Measurements from ENCODE around the gene IMP3.

IMP3 gene

DNA sequence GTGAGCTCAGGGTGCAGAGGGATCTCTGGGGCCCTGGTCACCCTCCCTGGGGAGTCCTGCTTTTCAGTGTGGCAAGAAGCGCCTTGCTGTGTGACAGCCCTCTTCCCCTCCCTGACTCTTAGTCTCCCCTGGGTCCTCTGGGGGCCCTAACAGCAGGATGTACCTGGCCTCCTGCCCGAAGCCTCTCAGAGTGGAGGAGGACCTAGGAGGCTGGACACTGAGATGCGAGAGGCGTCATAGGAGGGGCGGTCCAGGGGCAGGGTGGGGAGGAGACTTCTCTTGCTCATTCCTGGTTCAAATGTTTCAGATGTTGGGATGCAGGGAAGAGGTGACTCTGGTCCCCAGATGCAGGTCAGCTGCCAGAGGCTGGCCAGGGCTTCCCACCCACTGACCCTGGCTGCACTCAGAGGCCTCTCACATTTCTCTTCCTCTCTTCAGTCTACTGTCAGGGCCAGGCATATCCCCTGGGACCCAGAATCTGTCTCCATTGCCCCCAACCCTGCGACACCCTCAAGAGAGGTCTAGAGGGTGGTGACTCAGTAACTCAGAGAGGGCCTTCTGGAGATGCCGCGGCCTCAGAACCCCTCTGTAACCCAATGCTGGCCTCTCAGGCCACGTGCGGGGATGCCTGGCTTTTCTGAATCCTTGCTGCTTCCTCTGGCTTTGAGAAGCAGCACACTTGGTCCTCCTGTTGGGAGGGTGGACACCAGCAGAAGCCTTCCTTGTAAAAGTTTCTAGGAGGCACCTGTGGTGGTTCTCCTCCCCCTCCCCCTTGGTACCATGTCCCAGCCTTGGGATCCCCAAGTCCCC lies 33.6 kb upstream of the IMP3 start:
- peak overlapping the region; percentile 23 for H2AFZ ChIP-seq (ENCODE audit: insufficient read depth, low read length, poor library complexity)
- WGBS (ENCODE audit: extremely low coverage, insufficient coverage, insufficient read length) = no CpG with 5 or more reads among the region's 10 CpGs
- H4K8ac ChIP-seq (ENCODE audit: low read depth, low read length) = peak overlapping the region; percentile 10
- no peak overlapping the region for H2BK5ac ChIP-seq (ENCODE audit: low read depth, low read length, poor library complexity)
- H3K4me3 ChIP-seq (ENCODE audit: low read depth, low read length) = no peak overlapping the region
- H3K79me2 ChIP-seq (ENCODE audit: control insufficient read depth, insufficient read depth, low read length, poor library complexity) = peaks cover 2% of the 10 kb centered on the region
- H4K12ac ChIP-seq (ENCODE audit: low read depth, low read length) = no peak overlapping the region
- H4K91ac ChIP-seq (ENCODE audit: low read depth, low read length) = peak overlapping the region; percentile 89
- no peaks in the 10 kb centered on the region for H3K9me3 ChIP-seq (ENCODE audit: insufficient read depth, low read depth, low read length)
- peak overlapping the region; percentile 1 for H3K4me2 ChIP-seq (ENCODE audit: low read length)
- peak overlapping the region; percentile 19 for H2BK12ac ChIP-seq (ENCODE audit: low read length)
- peaks cover 10% of the 10 kb centered on the region for H3K79me1 ChIP-seq (ENCODE audit: low read length)
- peak overlapping the region; percentile 92 for H3K27ac ChIP-seq (ENCODE audit: low read depth, low read length)
- no peak overlapping the region for H3K4ac ChIP-seq (ENCODE audit: low read depth, low read length)
- DNase-seq = no peak
- H3K9ac ChIP-seq (ENCODE audit: low read length) = no peak overlapping the region
- peak overlapping the region; percentile 26 for H3K14ac ChIP-seq (ENCODE audit: low read length)
- peaks cover 26 to 35% of the 10 kb centered on the region in 2 experiments for H3K4me1 ChIP-seq (ENCODE audit: control insufficient read depth in 1 of 2, insufficient read depth in 2 of 2, low read length in 2 of 2)
- no peak overlapping the region for H3K18ac ChIP-seq (ENCODE audit: low read length)
- peak overlapping the region; percentile 50 for H2BK120ac ChIP-seq (ENCODE audit: insufficient read depth, low read length, poor library complexity)
- no peaks in the 10 kb centered on the region for H3K36me3 ChIP-seq (ENCODE audit: control insufficient read depth in 1 of 2, insufficient read depth in 2 of 2, low read length in 2 of 2)
- H2AK5ac ChIP-seq (ENCODE audit: low read length) = peak overlapping the region; percentile 4
- no peak overlapping the region for H3K23ac ChIP-seq (ENCODE audit: low read length)
- H3K27me3 ChIP-seq (ENCODE audit: insufficient read depth, low read length) = no peaks in the 10 kb centered on the region

DNA sequence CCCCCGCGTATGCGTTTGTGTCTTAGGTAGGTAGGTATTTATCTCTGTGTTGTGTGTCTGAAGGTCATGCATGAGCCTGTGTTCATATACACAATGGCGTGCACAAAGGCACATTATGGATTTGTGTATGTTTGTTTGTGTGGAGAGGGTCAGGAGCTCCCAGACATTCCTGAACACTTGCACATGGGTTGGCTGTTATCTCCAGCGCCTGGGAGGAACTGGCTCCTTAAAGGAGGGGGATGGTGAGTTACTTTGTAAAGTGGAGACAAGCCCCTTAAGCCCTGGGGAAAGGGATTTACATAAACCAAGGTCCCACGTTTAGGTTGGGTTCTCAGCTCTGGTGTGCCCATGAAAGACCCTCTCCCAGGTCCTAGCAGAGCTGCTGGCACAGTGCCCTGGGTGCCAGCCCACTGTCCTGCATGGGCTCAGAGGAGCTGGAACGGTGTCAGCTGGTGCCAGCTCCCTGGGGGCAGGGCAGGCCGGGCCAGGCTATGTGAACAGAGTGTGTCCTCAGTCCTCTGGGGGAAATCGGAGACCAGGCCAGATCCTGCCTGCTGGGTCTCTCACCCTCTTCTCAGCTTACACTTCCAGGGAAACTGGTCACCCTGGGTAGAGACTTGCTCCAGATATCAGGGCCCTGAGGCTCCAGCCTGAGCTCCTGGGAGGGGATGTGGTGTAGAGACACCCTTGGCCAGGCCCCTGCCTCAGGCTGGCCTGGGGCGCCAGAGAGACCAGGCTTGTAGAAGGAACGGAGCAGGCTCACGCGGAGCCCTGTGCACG lies 32.8 kb upstream of the IMP3 start:
- no peaks in the 10 kb centered on the region for H3K9me3 ChIP-seq (ENCODE audit: insufficient read depth, low read depth, low read length)
- no CpG with 5 or more reads among the region's 14 CpGs for WGBS (ENCODE audit: extremely low coverage, insufficient coverage, insufficient read length)
- DNase-seq = peak; percentile 28 to 38

DNA sequence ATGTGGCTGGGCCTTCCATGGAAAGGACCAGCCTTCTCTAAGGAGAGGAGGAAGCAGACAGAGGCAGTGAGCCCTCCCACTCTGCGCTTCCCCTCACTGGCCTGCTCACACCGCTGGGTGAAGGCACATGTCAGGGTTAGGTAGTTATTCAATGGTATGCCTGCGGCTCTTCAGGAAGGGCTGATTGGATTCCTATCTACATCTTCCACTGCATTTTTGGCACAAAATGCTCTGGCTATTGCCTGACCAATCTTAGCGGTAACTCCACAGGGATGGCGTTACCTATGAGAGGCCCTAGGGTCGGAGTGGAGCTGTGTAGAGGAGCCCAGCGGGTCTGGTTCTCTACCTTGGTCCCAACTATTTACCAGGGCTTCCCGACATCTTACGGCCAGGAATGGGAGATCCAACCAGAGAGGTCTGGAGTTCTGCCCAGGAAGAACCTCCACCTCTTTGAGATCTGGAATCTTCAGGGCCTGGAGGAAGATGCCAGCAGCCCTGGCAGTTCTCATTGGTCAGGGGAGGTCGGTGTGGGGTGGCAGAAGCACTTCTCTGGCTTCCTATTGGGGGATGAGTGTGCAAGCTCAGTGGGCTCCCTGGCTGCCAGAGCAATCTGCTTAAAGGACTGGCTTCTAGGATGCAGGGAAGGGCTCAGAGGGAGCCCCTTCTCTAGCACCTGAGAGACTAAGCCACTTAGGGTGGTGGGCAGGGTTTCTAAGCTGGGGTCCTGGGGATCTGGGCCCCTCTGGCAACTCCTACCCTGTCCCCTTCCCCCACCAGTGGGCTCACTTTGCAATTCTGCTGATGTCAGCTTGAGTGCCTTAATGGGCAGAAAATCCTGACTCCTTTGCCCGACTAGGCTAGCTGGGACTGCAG lies 31.9 kb upstream of the IMP3 start:
- Histone ChIP-seq H4K12ac (ENCODE audit: low read depth, low read length) (no peak overlapping the region), H2BK12ac (ENCODE audit: low read length) (peak overlapping the region; percentile 25), H3K27ac (ENCODE audit: low read depth, low read length) (peak overlapping the region; percentile 38), H3K4me3 (ENCODE audit: low read depth, low read length) (no peak overlapping the region), H4K8ac (ENCODE audit: low read depth, low read length) (no peak overlapping the region), H2AFZ (ENCODE audit: insufficient read depth, low read length, poor library complexity) (no peak overlapping the region), H3K79me2 (ENCODE audit: control insufficient read depth, insufficient read depth, low read length, poor library complexity) (peaks cover 2% of the 10 kb centered on the region), H2AK5ac (ENCODE audit: low read length) (no peak overlapping the region), H3K79me1 (ENCODE audit: low read length) (peaks cover 10% of the 10 kb centered on the region), H3K9me3 (ENCODE audit: insufficient read depth, low read depth, low read length) (no peaks in the 10 kb centered on the region), H3K27me3 (ENCODE audit: insufficient read depth, low read length) (no peaks in the 10 kb centered on the region), H4K91ac (ENCODE audit: low read depth, low read length) (peak overlapping the region; percentile 64), H3K4me2 (ENCODE audit: low read length) (no peak overlapping the region), H3K14ac (ENCODE audit: low read length) (peak overlapping the region; percentile 13), H3K23ac (ENCODE audit: low read length) (no peak overlapping the region), H2BK120ac (ENCODE audit: insufficient read depth, low read length, poor library complexity) (no peak overlapping the region), H3K4ac (ENCODE audit: low read depth, low read length) (no peak overlapping the region), H3K9ac (ENCODE audit: low read length) (no peak overlapping the region), H3K36me3 (ENCODE audit: control insufficient read depth in 1 of 2, insufficient read depth in 2 of 2, low read length in 2 of 2) (no peaks in the 10 kb centered on the region), H3K4me1 (ENCODE audit: control insufficient read depth in 1 of 2, insufficient read depth in 2 of 2, low read length in 2 of 2) (peaks cover 26 to 35% of the 10 kb centered on the region in 2 experiments), H2BK5ac (ENCODE audit: low read depth, low read length, poor library complexity) (peak overlapping the region; percentile 60), H3K18ac (ENCODE audit: low read length) (peak overlapping the region; percentile 32)
- no CpG with 5 or more reads among the region's 11 CpGs for WGBS (ENCODE audit: extremely low coverage, insufficient coverage, insufficient read length)
- no peak for DNase-seq

More for the DNA sequence above, 32.8 kb upstream of the IMP3 start:
- Histone ChIP-seq H3K36me3 (ENCODE audit: control insufficient read depth in 1 of 2, insufficient read depth in 2 of 2, low read length in 2 of 2) (no peaks in the 10 kb centered on the region), H3K18ac (ENCODE audit: low read length) (peak overlapping the region; percentile 83), H2BK120ac (ENCODE audit: insufficient read depth, low read length, poor library complexity) (peak overlapping the region; percentile 50), H3K4me3 (ENCODE audit: low read depth, low read length) (no peak overlapping the region), H3K79me1 (ENCODE audit: low read length) (peaks cover 10% of the 10 kb centered on the region), H3K27me3 (ENCODE audit: insufficient read depth, low read length) (no peaks in the 10 kb centered on the region), H3K27ac (ENCODE audit: low read depth, low read length) (peak overlapping the region; percentile 92), H2AK5ac (ENCODE audit: low read length) (peak overlapping the region; percentile 46), H3K23ac (ENCODE audit: low read length) (no peak overlapping the region), H2BK12ac (ENCODE audit: low read length) (peak overlapping the region; percentile 85), H4K91ac (ENCODE audit: low read depth, low read length) (peak overlapping the region; percentile 89), H3K14ac (ENCODE audit: low read length) (peak overlapping the region; percentile 75), H2AFZ (ENCODE audit: insufficient read depth, low read length, poor library complexity) (peak overlapping the region; percentile 33), H3K4me2 (ENCODE audit: low read length) (peak overlapping the region; percentile 1), H4K12ac (ENCODE audit: low read depth, low read length) (peak overlapping the region; percentile 59), H4K8ac (ENCODE audit: low read depth, low read length) (peak overlapping the region; percentile 68), H3K9ac (ENCODE audit: low read length) (no peak overlapping the region), H3K79me2 (ENCODE audit: control insufficient read depth, insufficient read depth, low read length, poor library complexity) (peaks cover 2% of the 10 kb centered on the region), H2BK5ac (ENCODE audit: low read depth, low read length, poor library complexity) (peak overlapping the region; percentile 77), H3K4ac (ENCODE audit: low read depth, low read length) (peak overlapping the region; percentile 24), H3K4me1 (ENCODE audit: control insufficient read depth in 1 of 2, insufficient read depth in 2 of 2, low read length in 2 of 2) (peaks cover 26 to 35% of the 10 kb centered on the region in 2 experiments)

DNA sequence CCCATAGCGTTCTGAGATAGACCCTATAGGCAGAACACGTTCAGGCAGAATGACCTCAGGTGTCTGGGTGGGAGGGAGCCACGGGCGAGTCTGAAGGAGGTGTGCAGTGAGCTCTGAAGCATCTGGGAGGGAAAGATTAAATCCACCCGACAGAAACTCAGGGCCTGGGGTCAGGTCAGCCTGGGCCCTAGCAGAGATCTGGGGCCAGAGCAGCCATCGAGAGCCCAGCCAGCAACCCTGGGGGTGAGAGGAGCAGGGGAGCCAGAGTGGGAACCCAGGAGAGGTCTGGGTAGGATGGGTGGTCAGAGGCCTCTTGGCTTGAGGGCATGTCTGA lies 29.8 kb upstream of the IMP3 start:
- Histone ChIP-seq H3K18ac (ENCODE audit: low read length) (no peak overlapping the region), H2BK5ac (ENCODE audit: low read depth, low read length, poor library complexity) (no peak overlapping the region), H3K4ac (ENCODE audit: low read depth, low read length) (no peak overlapping the region), H3K27me3 (ENCODE audit: insufficient read depth, low read length) (no peaks in the 10 kb centered on the region), H3K4me3 (ENCODE audit: low read depth, low read length) (no peak overlapping the region), H2AFZ (ENCODE audit: insufficient read depth, low read length, poor library complexity) (no peak overlapping the region), H3K9me3 (ENCODE audit: insufficient read depth, low read depth, low read length) (no peaks in the 10 kb centered on the region), H2AK5ac (ENCODE audit: low read length) (peak overlapping the region; percentile 15), H3K79me1 (ENCODE audit: low read length) (peaks cover 10% of the 10 kb centered on the region), H3K4me1 (ENCODE audit: control insufficient read depth in 1 of 2, insufficient read depth in 2 of 2, low read length in 2 of 2) (peaks cover 30 to 40% of the 10 kb centered on the region in 2 experiments), H4K12ac (ENCODE audit: low read depth, low read length) (no peak overlapping the region), H3K9ac (ENCODE audit: low read length) (no peak overlapping the region), H2BK12ac (ENCODE audit: low read length) (no peak overlapping the region), H4K8ac (ENCODE audit: low read depth, low read length) (no peak overlapping the region), H3K4me2 (ENCODE audit: low read length) (no peak overlapping the region), H4K91ac (ENCODE audit: low read depth, low read length) (no peak overlapping the region), H3K14ac (ENCODE audit: low read length) (no peak overlapping the region), H2BK120ac (ENCODE audit: insufficient read depth, low read length, poor library complexity) (no peak overlapping the region), H3K27ac (ENCODE audit: low read depth, low read length) (no peak overlapping the region), H3K36me3 (ENCODE audit: control insufficient read depth in 1 of 2, insufficient read depth in 2 of 2, low read length in 2 of 2) (no peaks in the 10 kb centered on the region), H3K23ac (ENCODE audit: low read length) (no peak overlapping the region), H3K79me2 (ENCODE audit: control insufficient read depth, insufficient read depth, low read length, poor library complexity) (peaks cover 2% of the 10 kb centered on the region)
- DNase-seq = no peak
- WGBS (ENCODE audit: extremely low coverage, insufficient coverage, insufficient read length) = no CpG with 5 or more reads among the region's 6 CpGs

Data from trophoblast cell (in vitro differentiated cells and primary cell).